Naive thymus-derived CD4-positive, alpha-beta T cell (primary cell): ENCODE measurements around the gene CLEC11A. TPM values are rescaled to one million over a fixed set of nuclear protein-coding genes. Genes with fewer than 3 reads are reported as not detected.

Experiments
- ATAC-seq: fragments of 150-1000 bp; cut with Tn5 transposase; 2 replicates; pipeline ENCODE4 v1.10.0; 2021; ENCODE audit warnings: mild to moderate bottlenecking, moderate library complexity
- CTCF ChIA-PET: fragments of 350-600 bp; sonication (Branson Sonifier 250); formaldehyde crosslinking; loops from one replicate; lab custom pipeline; 2021; ENCODE audit warnings: antibody characterized with exemption; lab: Charles Lee
- POLR2A ChIA-PET: fragments of 350-600 bp; sonication (Branson Sonifier 250); formaldehyde crosslinking; loops from one replicate; lab custom pipeline; 2021; ENCODE audit warnings: antibody characterized with exemption, inconsistent platforms; lab: Charles Lee
- DNase-seq, 9 donors: peaks; one replicate each; pipeline versions ENCODE4 v3.0.0 to v3.0.0-alpha.2; 2020 to 2022; ENCODE audit warnings: mixed read lengths in 1 of 9
- H3K27ac ChIP-seq: one replicate; pipeline ENCODE4 v1.7.0; 2013; ENCODE audit warnings: mild to moderate bottlenecking, low read depth, low read length, moderate library complexity
- H3K27me3 ChIP-seq, 2 donors: one replicate each; pipeline ENCODE4 v1.7.0; 2013; ENCODE audit warnings: low read length in 2 of 2, mild to moderate bottlenecking in 2 of 2, moderate library complexity in 2 of 2; ENCODE audit not compliant: control insufficient read depth in 2 of 2, insufficient read depth in 2 of 2
- H3K36me3 ChIP-seq, 3 experiments: 1 replicate in 2 of 3; 2 replicates in 1 of 3; pipeline ENCODE4 v1.7.0; 2013; ENCODE audit warnings: low read length in 3 of 3, mild to moderate bottlenecking in 3 of 3, moderate library complexity in 1 of 3; ENCODE audit not compliant: insufficient read depth in 3 of 3, control insufficient read depth in 2 of 3
- H3K4me1 ChIP-seq, 2 donors: one replicate each; pipeline ENCODE4 v1.7.0; 2013; ENCODE audit warnings: low read length in 2 of 2, mild to moderate bottlenecking in 2 of 2, moderate library complexity in 1 of 2; ENCODE audit not compliant: control insufficient read depth in 2 of 2, insufficient read depth in 2 of 2
- H3K4me3 ChIP-seq: 2 replicates; pipeline ENCODE4 v1.7.0; 2013; ENCODE audit warnings: mild to moderate bottlenecking, low read length
- H3K9me3 ChIP-seq, 3 experiments: 1 replicate in 2 of 3; 2 replicates in 1 of 3; pipeline ENCODE4 v1.7.0; 2013; ENCODE audit warnings: low read length in 3 of 3; ENCODE audit not compliant: control insufficient read depth in 2 of 3
- H3K27ac Mint-ChIP-seq, 9 donors: one replicate each; pipeline ENCODE4 v1.8.0; 2020 to 2022; ENCODE audit warnings: mixed read lengths in 9 of 9, mild to moderate bottlenecking in 8 of 9, moderate library complexity in 5 of 9, inconsistent platforms in 2 of 9
- H3K27me3 Mint-ChIP-seq, 5 donors: one replicate each; pipeline ENCODE4 v1.8.0; 2021 to 2022; ENCODE audit warnings: mixed read lengths in 5 of 5, mild to moderate bottlenecking in 1 of 5
- H3K36me3 Mint-ChIP-seq, 5 donors: one replicate each; pipeline ENCODE4 v1.8.0; 2020 to 2022; ENCODE audit warnings: mixed read lengths in 5 of 5, mild to moderate bottlenecking in 3 of 5, inconsistent platforms in 1 of 5
- H3K4me1 Mint-ChIP-seq, 7 donors: one replicate each; pipeline ENCODE4 v1.8.0; 2020 to 2022; ENCODE audit warnings: mixed read lengths in 7 of 7, mild to moderate bottlenecking in 3 of 7, inconsistent platforms in 1 of 7
- H3K4me3 Mint-ChIP-seq, 10 donors: one replicate each; pipeline ENCODE4 v1.8.0; 2020 to 2022; ENCODE audit warnings: mild to moderate bottlenecking in 10 of 10, mixed read lengths in 10 of 10, moderate library complexity in 6 of 10, inconsistent platforms in 2 of 10
- H3K9me3 Mint-ChIP-seq, 11 donors: one replicate each; pipeline ENCODE4 v1.8.0; 2020 to 2022; ENCODE audit warnings: mixed read lengths in 11 of 11, mild to moderate bottlenecking in 4 of 11, inconsistent platforms in 1 of 11, moderate library complexity in 1 of 11
- intact Hi-C, 2 donors: fragments of 100-400 bp; cut with micrococcal nuclease; formaldehyde crosslinking; loops; one replicate each; pipeline ENCODE4 v1.15.1; 2023
- polyA plus RNA-seq, 2 donors: library from polyadenylated mRNA; unstranded; fragments of 300-500 nt; fragmentation: Illumina TruSeq; gene quantifications; one replicate each; pipeline ENCODE4 v1.2.3, GENCODE V29; 2021
- total RNA-seq, 6 experiments: library from RNA in 5 of 6; stranded (reverse) in 5 of 6; gene quantifications; 1 replicate in 5 of 6; 2 replicates in 1 of 6; pipeline ENCODE4 v1.2.3 and lab custom pipeline; 2021 to 2026

CLEC11A gene
- total and polyA plus RNA-seq, 7 experiments from 2014 or later = 0.36 to 6.4 (median 3.1) TPM

DNA sequence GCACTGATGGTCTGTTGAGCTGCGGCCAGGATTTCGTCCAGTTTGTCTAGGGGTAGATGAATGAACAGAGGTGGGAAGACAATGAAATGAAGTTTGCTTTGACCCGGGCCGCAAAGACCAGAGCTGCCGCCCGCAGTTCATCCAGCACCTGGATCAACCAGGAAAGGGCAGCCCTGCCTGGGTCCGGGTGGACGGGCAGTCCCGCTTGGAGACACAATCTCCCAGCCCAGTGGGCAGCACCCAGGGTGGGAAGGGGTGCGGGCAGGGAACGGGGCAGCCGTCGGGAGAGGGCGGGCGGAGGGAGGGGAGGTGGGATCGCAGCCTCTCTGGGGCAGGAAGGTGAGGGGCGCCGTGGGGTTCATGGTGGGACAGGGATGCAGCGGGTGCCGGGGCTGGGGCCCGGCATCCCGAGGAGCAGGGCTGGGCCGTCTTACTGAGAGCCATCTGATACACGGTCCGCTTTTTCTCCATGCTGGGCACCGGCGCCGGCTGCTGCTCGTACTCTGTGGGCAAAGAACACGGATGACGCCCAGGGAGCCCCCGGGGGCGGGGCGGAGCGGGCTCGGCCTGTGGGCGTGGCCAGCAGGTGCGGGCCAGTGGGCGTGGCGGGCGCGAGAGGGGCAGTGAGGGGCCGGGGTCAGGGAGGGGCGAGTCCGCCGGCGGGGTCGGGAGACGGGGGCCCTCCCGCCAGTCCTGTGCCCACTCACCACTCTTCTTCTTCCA, 36.7 kb upstream of the CLEC11A start:
- POLR2A ChIA-PET = no interaction called here
- H3K27ac ChIP-seq = no peak overlapping the region
- DNase-seq = no peak
- no peaks in the 10 kb centered on the region for H3K4me1 ChIP-seq
- H3K9me3 Mint-ChIP-seq = peaks cover 0 to 6% (median 0%) of the 10 kb centered on the region in 11 donors
- H3K36me3 ChIP-seq = no peaks in the 10 kb centered on the region
- intact Hi-C loops = no loop called here
- H3K4me3 Mint-ChIP-seq = no peak overlapping the region
- H3K9me3 ChIP-seq = no peaks in the 10 kb centered on the region
- peaks cover 0 to 4% of the 10 kb centered on the region in 2 donors for H3K27me3 ChIP-seq
- H3K4me1 Mint-ChIP-seq = peaks cover 0 to 2% (median 0%) of the 10 kb centered on the region in 7 donors
- H3K27ac Mint-ChIP-seq = no peak overlapping the region
- H3K36me3 Mint-ChIP-seq = peaks cover 0 to 5% (median 0%) of the 10 kb centered on the region in 5 donors
- CTCF ChIA-PET = no interaction called here
- peaks cover 17 to 61% (median 56%) of the 10 kb centered on the region in 5 donors for H3K27me3 Mint-ChIP-seq
- no peak for ATAC-seq
- H3K4me3 ChIP-seq = no peak overlapping the region

DNA sequence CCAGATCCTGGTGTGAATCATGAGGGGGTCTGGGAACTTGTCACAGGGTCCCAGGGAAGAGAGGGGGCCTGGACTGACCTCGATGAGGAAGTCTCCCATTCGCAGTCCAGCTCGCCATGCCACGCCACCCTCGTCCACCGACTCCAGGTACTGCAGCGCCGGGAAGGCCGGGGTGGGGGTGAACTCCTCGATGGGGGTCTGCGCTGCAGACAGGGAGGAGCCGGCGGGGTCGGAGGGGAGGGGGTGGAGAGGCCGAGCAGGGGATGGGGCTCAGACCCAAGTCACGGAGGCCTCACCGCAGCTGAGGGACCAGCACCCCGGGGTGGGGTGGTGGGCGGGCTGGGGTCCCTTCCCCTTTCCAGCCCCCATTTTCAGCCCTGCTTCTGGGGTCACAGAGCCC, 34.4 kb upstream of the CLEC11A start:
- ChIA-PET POLR2A (no interaction called here), CTCF (no interaction called here)
- H3K4me1 ChIP-seq = no peaks in the 10 kb centered on the region
- H3K27ac Mint-ChIP-seq = no peak overlapping the region
- peaks cover 32 to 69% (median 63%) of the 10 kb centered on the region in 5 donors for H3K27me3 Mint-ChIP-seq
- no peak overlapping the region for H3K4me3 ChIP-seq
- peaks cover 0 to 5% (median 0%) of the 10 kb centered on the region in 5 donors for H3K36me3 Mint-ChIP-seq
- H3K27ac ChIP-seq = no peak overlapping the region
- H3K36me3 ChIP-seq = no peaks in the 10 kb centered on the region
- H3K4me1 Mint-ChIP-seq = peaks cover 0 to 3% (median 0%) of the 10 kb centered on the region in 7 donors
- ATAC-seq (no peak), DNase-seq (no peak)
- intact Hi-C loops = no loop called here
- no peak overlapping the region for H3K4me3 Mint-ChIP-seq
- H3K27me3 ChIP-seq = peaks cover 0 to 9% of the 10 kb centered on the region in 2 donors
- H3K9me3 Mint-ChIP-seq = peaks cover 0 to 10% (median 0%) of the 10 kb centered on the region in 11 donors
- H3K9me3 ChIP-seq = no peaks in the 10 kb centered on the region

GRCh38 chr19:50690439-50690838, 32.7 kb upstream of the CLEC11A start:
- ATAC-seq = no peak
- Mint-ChIP-seq H3K4me3 (no peak overlapping the region), H3K36me3 (peaks cover 0 to 5% (median 0%) of the 10 kb centered on the region in 5 donors), H3K9me3 (peaks cover 0 to 11% (median 0%) of the 10 kb centered on the region in 11 donors), H3K4me1 (peaks cover 0 to 4% (median 0%) of the 10 kb centered on the region in 7 donors), H3K27me3 (peaks cover 35 to 63% (median 52%) of the 10 kb centered on the region in 5 donors), H3K27ac (no peak overlapping the region)
- CTCF ChIA-PET = no interaction called here
- no peaks in the 10 kb centered on the region for H3K9me3 ChIP-seq
- POLR2A ChIA-PET = no interaction called here
- H3K36me3 ChIP-seq = no peaks in the 10 kb centered on the region
- H3K27me3 ChIP-seq = peaks cover 0 to 14% of the 10 kb centered on the region in 2 donors
- no peak overlapping the region for H3K4me3 ChIP-seq
- no peaks in the 10 kb centered on the region for H3K4me1 ChIP-seq
- intact Hi-C loops = no loop called here
- H3K27ac ChIP-seq = no peak overlapping the region
- DNase-seq = no peak

DNA sequence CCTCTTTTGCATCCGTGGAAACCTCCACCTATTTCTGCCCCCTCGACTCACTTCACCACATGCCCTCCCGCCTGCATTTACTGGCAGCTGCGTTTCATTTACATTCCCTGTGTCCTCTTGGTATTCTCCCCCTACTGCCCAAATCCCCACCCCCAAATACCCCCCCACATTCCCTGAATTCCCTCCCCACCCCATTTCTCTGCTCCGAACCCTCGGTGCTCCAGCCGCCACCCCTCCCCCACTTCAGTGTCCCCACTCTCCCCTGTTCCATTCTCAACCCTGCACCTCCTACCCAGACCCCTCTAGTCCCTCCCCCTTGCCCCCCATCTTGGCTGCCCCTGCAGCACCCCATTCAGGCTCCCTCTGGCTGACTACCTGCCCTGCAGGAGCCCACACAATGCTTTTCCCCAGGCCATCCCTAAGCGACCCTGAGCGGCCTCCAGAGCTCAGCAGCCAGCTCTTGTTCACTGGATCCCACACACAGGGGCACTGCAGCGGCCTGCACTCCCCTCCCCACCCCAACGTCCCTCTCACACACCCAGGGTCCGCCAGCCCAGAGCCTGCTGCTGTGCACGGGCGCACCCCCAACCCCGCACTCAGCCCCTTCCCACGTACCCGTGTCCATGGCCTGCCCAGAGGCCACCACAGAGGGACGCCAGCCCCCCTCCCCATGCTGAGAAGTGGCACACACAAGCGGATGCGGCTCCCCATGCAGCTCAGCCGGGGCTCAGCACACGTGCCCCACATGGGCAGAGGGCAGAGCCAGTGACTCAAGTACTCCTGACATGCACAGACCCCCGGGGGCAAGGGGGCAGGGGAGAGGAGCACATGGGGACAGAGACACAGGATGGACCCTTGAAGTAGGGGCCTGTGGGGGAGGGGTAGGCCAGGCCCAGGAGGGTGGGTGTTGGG, 29.8 kb upstream of the CLEC11A start:
- H3K27me3 Mint-ChIP-seq = peaks cover 35 to 68% (median 63%) of the 10 kb centered on the region in 5 donors
- peak overlapping the region in 1 of 10 donors; percentile 41 for H3K4me3 Mint-ChIP-seq
- ChIA-PET POLR2A (no interaction called here), CTCF (no interaction called here)
- H3K4me1 ChIP-seq = no peaks in the 10 kb centered on the region
- no peaks in the 10 kb centered on the region for H3K36me3 ChIP-seq
- H3K4me1 Mint-ChIP-seq = peaks cover 0 to 4% (median 0%) of the 10 kb centered on the region in 7 donors
- ATAC-seq (no peak), DNase-seq (no peak)
- no peak overlapping the region for H3K27ac ChIP-seq
- no peak overlapping the region for H3K4me3 ChIP-seq
- intact Hi-C loops = no loop called here
- H3K27me3 ChIP-seq = peaks cover 0 to 14% of the 10 kb centered on the region in 2 donors
- no peak overlapping the region for H3K27ac Mint-ChIP-seq
- peaks cover 0 to 14% (median 0%) of the 10 kb centered on the region in 11 donors for H3K9me3 Mint-ChIP-seq
- no peaks in the 10 kb centered on the region for H3K9me3 ChIP-seq
- peaks cover 0 to 5% (median 0%) of the 10 kb centered on the region in 5 donors for H3K36me3 Mint-ChIP-seq

GRCh38 chr19:50694815-50695145, 28.4 kb upstream of the CLEC11A start:
- Histone ChIP-seq H3K27me3 (peaks cover 0 to 14% of the 10 kb centered on the region in 2 donors), H3K4me3 (no peak overlapping the region), H3K4me1 (no peaks in the 10 kb centered on the region), H3K9me3 (no peaks in the 10 kb centered on the region), H3K27ac (no peak overlapping the region), H3K36me3 (no peaks in the 10 kb centered on the region)
- peaks cover 35 to 78% (median 68%) of the 10 kb centered on the region in 5 donors for H3K27me3 Mint-ChIP-seq
- peaks cover 0 to 15% (median 2%) of the 10 kb centered on the region in 11 donors for H3K9me3 Mint-ChIP-seq
- peaks cover 0 to 10% (median 0%) of the 10 kb centered on the region in 5 donors for H3K36me3 Mint-ChIP-seq
- DNase-seq = no peak
- no peak overlapping the region for H3K4me3 Mint-ChIP-seq
- no peak overlapping the region for H3K27ac Mint-ChIP-seq
- intact Hi-C loops = no loop called here
- peaks cover 0 to 4% (median 0%) of the 10 kb centered on the region in 7 donors for H3K4me1 Mint-ChIP-seq
- POLR2A ChIA-PET = no interaction called here
- CTCF ChIA-PET = no interaction called here
- ATAC-seq = no peak

GRCh38 chr19:50695251-50696093, 27.7 kb upstream of the CLEC11A start:
- ChIA-PET POLR2A (no interaction called here), CTCF (no interaction called here)
- Mint-ChIP-seq H3K9me3 (peaks cover 0 to 15% (median 2%) of the 10 kb centered on the region in 11 donors), H3K27ac (no peak overlapping the region), H3K4me1 (peaks cover 0 to 4% (median 0%) of the 10 kb centered on the region in 7 donors), H3K4me3 (no peak overlapping the region), H3K36me3 (peaks cover 0 to 7% (median 0%) of the 10 kb centered on the region in 5 donors), H3K27me3 (peaks cover 35 to 80% (median 66%) of the 10 kb centered on the region in 5 donors)
- Histone ChIP-seq H3K9me3 (no peaks in the 10 kb centered on the region), H3K36me3 (no peaks in the 10 kb centered on the region), H3K4me1 (no peaks in the 10 kb centered on the region), H3K4me3 (no peak overlapping the region), H3K27me3 (peaks cover 0 to 14% of the 10 kb centered on the region in 2 donors), H3K27ac (no peak overlapping the region)
- intact Hi-C loops = no loop called here
- ATAC-seq (peak; percentile 53), DNase-seq (peak in 4 of 9 donors; percentile 21 to 64 (median 22))
